Gastrocnemius medialis (tissue), 4 donors: ENCODE data around the gene GALNT18. TPM values are rescaled to one million over a fixed set of nuclear protein-coding genes. Genes with fewer than 3 reads are reported as not detected.

Experiments
- ATAC-seq, 2 donors: fragments of 150-250 bp; one replicate each; pipeline ENCODE4 v1.9.1; 2016
- DNase-seq, 2 donors: peaks; one replicate each; pipeline ENCODE4 v3.0.0-alpha.2; 2019
- H3K27ac ChIP-seq, 4 donors: fragments of 200-600 bp; sonication (generic); 1 replicate in 1 of 4; 2 replicates in 3 of 4; pipeline ENCODE4 v1.5.1; 2016 to 2018; ENCODE audit warnings: mild to moderate bottlenecking in 2 of 4, moderate library complexity in 1 of 4
- H3K27me3 ChIP-seq, 3 donors: fragments of 200-600 bp; sonication (generic) in 2 of 3; 1 replicate in 1 of 3; 2 replicates in 2 of 3; pipeline versions ENCODE4 v1.5.1 to v1.6.0; 2016 to 2019; ENCODE audit warnings: mild to moderate bottlenecking in 1 of 3, moderate library complexity in 1 of 3
- H3K36me3 ChIP-seq, 2 donors: fragments of 200-600 bp; sonication (generic) in 1 of 2; one replicate each; pipeline ENCODE4 v1.5.1; 2017 to 2018
- H3K4me1 ChIP-seq, 2 donors: fragments of 200-600 bp; sonication (generic) in 1 of 2; one replicate each; pipeline ENCODE4 v1.5.1; 2016 to 2017; ENCODE audit warnings: mild to moderate bottlenecking in 2 of 2
- H3K4me3 ChIP-seq, 4 donors: fragments of 200-600 bp; sonication (generic) in 3 of 4; 1 replicate in 1 of 4; 2 replicates in 3 of 4; pipeline ENCODE4 v1.5.1; 2016 to 2019; ENCODE audit warnings: mild to moderate bottlenecking in 2 of 4
- H3K9me3 ChIP-seq, 3 donors: fragments of 200-600 bp; sonication (generic) in 2 of 3; 1 replicate in 1 of 3; 2 replicates in 2 of 3; pipeline ENCODE4 v1.5.1; 2016 to 2019
- POLR2A ChIP-seq, 2 donors: fragments of 450-650 bp; IDR thresholded peaks; one replicate each; pipeline ENCODE4 v1.6.1; 2017; ENCODE audit warnings: antibody characterized with exemption in 2 of 2, mild to moderate bottlenecking in 2 of 2, moderate library complexity in 2 of 2
- in situ Hi-C, 4 donors: fragments of 200-750 bp; cut with MboI; loops; one replicate each; pipeline versions ENCODE4 v1.15.0 to v1.8.0; 2017; ENCODE audit warnings: low sequenced_read_pairs in 4 of 4
- intact Hi-C: fragments of 100-400 bp; cut with DNase I; formaldehyde crosslinking; loops from one replicate; pipeline ENCODE4 v1.15.1; 2023; ENCODE audit warnings: low total_unique reads
- total RNA-seq, 4 donors: library from RNA; depleted of rRNA; stranded (reverse); fragments of >200 nt; gene quantifications; one replicate each; pipeline versions ENCODE4 v1.1.0 to v1.2.3, GENCODE V29; 2016
- TF ChIP-seq, protein P1 (sequence below), 5 experiments: fragments of 450-650 bp in 3 of 5; fragments of 200-600 bp in 2 of 5; sonication (generic) in 2 of 5; IDR thresholded peaks in 4 of 5; conservative IDR thresholded peaks in 1 of 5; 1 replicate in 4 of 5; 2 replicates in 1 of 5; pipeline ENCODE4 v1.5.1; 2016 to 2019; ENCODE audit warnings: antibody characterized with exemption in 5 of 5, mild to moderate bottlenecking in 3 of 5, moderate library complexity in 3 of 5

Gene GALNT18
- total RNA-seq, 4 donors from 2014 or later: 10.5 to 29.2 (median 11.2) TPM

GRCh38 chr11:11577932-11578911 is 43.6 kb downstream of the GALNT18 start:
- DNase-seq: no peak
- intact Hi-C loops: no loop called here
- Histone ChIP-seq H3K9me3 (no peaks in the 10 kb centered on the region), H3K27me3 (no peaks in the 10 kb centered on the region), H3K4me1 (peaks cover 31% of the 10 kb centered on the region in 2 donors), H3K4me3 (no peak overlapping the region), H3K36me3 (no peaks in the 10 kb centered on the region), H3K27ac (peak overlapping the region in 1 of 4 donors; percentile 45)
- in situ Hi-C loops: no loop called here
- no peak for ATAC-seq
- TF ChIP-seq, protein P1, sequence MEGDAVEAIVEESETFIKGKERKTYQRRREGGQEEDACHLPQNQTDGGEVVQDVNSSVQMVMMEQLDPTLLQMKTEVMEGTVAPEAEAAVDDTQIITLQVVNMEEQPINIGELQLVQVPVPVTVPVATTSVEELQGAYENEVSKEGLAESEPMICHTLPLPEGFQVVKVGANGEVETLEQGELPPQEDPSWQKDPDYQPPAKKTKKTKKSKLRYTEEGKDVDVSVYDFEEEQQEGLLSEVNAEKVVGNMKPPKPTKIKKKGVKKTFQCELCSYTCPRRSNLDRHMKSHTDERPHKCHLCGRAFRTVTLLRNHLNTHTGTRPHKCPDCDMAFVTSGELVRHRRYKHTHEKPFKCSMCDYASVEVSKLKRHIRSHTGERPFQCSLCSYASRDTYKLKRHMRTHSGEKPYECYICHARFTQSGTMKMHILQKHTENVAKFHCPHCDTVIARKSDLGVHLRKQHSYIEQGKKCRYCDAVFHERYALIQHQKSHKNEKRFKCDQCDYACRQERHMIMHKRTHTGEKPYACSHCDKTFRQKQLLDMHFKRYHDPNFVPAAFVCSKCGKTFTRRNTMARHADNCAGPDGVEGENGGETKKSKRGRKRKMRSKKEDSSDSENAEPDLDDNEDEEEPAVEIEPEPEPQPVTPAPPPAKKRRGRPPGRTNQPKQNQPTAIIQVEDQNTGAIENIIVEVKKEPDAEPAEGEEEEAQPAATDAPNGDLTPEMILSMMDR (IDR thresholded peaks at IDR 0.05 in 4 of 5, conservative IDR thresholded peaks at IDR 0.05 in 1 of 5): no peak
- no peak for TF ChIP-seq POLR2A (IDR thresholded peaks at IDR 0.05)

DNA sequence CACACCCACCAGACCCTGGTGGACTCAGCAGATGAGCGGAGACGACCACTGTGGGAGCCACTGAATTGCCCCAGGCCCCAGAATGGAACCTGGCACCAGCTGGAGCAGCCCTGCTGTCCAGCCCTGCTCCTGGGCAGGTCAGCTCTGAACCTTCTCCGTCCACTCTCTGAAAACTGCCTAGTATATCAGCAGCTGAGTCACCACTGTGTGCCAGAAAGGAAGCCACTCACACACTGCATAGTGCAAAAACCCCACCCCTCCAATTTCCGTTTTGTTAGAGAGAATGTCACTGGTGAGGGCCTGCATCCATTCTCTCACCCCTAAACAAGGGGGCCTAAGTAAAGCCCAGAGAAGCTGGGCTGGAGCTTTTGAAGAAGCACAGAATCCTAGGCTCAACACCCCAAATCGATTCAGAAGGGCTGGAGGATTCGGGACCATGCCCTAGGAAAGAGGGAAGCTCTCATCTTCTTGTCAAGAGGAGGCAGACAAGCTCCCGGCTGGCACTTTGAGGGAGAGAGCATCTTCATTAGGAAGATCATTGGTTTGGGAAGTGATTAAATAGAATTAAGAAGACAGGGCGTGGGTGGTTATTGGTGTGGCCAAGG is 44.5 kb downstream of the GALNT18 start:
- peaks cover 23 to 25% of the 10 kb centered on the region in 2 donors for H3K4me1 ChIP-seq

GRCh38 chr11:11574373-11575287 is 47.2 kb downstream of the GALNT18 start:
- Histone ChIP-seq H3K27ac (no peak overlapping the region), H3K4me3 (no peak overlapping the region)

More for the DNA sequence above, 44.5 kb downstream of the GALNT18 start:
- ATAC-seq: no peak
- intact Hi-C loops: no loop called here
- Histone ChIP-seq H3K27me3 (no peaks in the 10 kb centered on the region), H3K36me3 (no peaks in the 10 kb centered on the region), H3K4me3 (no peak overlapping the region), H3K27ac (peak overlapping the region in 1 of 4 donors; percentile 45), H3K9me3 (no peaks in the 10 kb centered on the region)
- TF ChIP-seq, protein P1 (IDR thresholded peaks at IDR 0.05 in 4 of 5, conservative IDR thresholded peaks at IDR 0.05 in 1 of 5): no peak
- no peak for TF ChIP-seq POLR2A (IDR thresholded peaks at IDR 0.05)
- in situ Hi-C loops: no loop called here
- no peak for DNase-seq

GRCh38 chr11:11572386-11572785 is 49.4 kb downstream of the GALNT18 start:
- Histone ChIP-seq H3K9me3 (no peaks in the 10 kb centered on the region), H3K4me1 (peaks cover 7 to 12% of the 10 kb centered on the region in 2 donors), H3K27me3 (no peaks in the 10 kb centered on the region), H3K27ac (no peak overlapping the region), H3K36me3 (no peaks in the 10 kb centered on the region), H3K4me3 (no peak overlapping the region)
- ATAC-seq (no peak), DNase-seq (no peak)
- TF ChIP-seq, protein P1 (IDR thresholded peaks at IDR 0.05 in 4 of 5, conservative IDR thresholded peaks at IDR 0.05 in 1 of 5): no peak
- TF ChIP-seq POLR2A (IDR thresholded peaks at IDR 0.05): no peak
- in situ Hi-C loops (no loop called here), intact Hi-C loops (no loop called here)

More at GRCh38 chr11:11574373-11575287, 47.2 kb downstream of the GALNT18 start:
- intact Hi-C loops (no loop called here), in situ Hi-C loops (no loop called here)
- H3K36me3 ChIP-seq: no peaks in the 10 kb centered on the region
- no peak for DNase-seq
- H3K4me1 ChIP-seq: peaks cover 10 to 14% of the 10 kb centered on the region in 2 donors
- H3K9me3 ChIP-seq: no peaks in the 10 kb centered on the region
- no peak for ATAC-seq
- TF ChIP-seq, protein P1 (IDR thresholded peaks at IDR 0.05 in 4 of 5, conservative IDR thresholded peaks at IDR 0.05 in 1 of 5): no peak
- TF ChIP-seq POLR2A (IDR thresholded peaks at IDR 0.05): no peak
- H3K27me3 ChIP-seq: no peaks in the 10 kb centered on the region
